ENCODE measurements around the gene MED17.

The MED17 gene

DNA sequence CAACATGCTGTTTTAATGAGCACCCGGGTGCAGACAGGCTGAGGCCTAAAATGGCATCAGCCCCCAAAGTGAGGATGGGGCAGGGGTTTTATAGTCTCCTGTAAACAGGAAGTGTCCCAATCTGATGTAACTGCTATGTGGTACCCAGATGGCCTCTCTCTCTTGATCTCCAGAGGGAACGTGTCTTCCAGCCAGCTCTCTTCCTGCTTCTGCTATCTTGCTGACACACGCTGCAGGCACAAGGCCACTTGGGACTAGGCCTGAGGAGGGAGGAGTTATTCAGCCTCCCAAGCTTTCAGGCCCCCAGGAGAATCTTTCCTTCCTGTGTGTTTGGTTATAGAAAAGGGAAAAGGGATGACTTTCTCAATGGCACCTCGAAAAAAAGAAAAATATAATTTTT, 77.7 kb downstream of the MED17 start:
- TF ChIP-seq, protein P1, sequence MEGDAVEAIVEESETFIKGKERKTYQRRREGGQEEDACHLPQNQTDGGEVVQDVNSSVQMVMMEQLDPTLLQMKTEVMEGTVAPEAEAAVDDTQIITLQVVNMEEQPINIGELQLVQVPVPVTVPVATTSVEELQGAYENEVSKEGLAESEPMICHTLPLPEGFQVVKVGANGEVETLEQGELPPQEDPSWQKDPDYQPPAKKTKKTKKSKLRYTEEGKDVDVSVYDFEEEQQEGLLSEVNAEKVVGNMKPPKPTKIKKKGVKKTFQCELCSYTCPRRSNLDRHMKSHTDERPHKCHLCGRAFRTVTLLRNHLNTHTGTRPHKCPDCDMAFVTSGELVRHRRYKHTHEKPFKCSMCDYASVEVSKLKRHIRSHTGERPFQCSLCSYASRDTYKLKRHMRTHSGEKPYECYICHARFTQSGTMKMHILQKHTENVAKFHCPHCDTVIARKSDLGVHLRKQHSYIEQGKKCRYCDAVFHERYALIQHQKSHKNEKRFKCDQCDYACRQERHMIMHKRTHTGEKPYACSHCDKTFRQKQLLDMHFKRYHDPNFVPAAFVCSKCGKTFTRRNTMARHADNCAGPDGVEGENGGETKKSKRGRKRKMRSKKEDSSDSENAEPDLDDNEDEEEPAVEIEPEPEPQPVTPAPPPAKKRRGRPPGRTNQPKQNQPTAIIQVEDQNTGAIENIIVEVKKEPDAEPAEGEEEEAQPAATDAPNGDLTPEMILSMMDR (conservative IDR thresholded peaks at IDR 0.05; ENCODE audit: low read depth, low read length) = no peak
- DNase-seq (ENCODE audit: low read depth) = no peak
- H3K4me3 ChIP-seq (ENCODE audit: low read length) = no peak overlapping the region

Data from retinal pigment epithelial cell (primary cell).